NCI-H526 (cell line): ENCODE data around the gene SYDE2.
"Not testable (repeated sequence)": the region's sequence is repeated elsewhere in the genome, so short reads cannot be mapped to it uniquely, and the experiment has no call there.

Source experiments
- DNase-seq, 2 experiments: peaks; one replicate each; lab custom pipeline; 2025; lab: John Stamatoyannopoulos, UW

The SYDE2 gene

DNA sequence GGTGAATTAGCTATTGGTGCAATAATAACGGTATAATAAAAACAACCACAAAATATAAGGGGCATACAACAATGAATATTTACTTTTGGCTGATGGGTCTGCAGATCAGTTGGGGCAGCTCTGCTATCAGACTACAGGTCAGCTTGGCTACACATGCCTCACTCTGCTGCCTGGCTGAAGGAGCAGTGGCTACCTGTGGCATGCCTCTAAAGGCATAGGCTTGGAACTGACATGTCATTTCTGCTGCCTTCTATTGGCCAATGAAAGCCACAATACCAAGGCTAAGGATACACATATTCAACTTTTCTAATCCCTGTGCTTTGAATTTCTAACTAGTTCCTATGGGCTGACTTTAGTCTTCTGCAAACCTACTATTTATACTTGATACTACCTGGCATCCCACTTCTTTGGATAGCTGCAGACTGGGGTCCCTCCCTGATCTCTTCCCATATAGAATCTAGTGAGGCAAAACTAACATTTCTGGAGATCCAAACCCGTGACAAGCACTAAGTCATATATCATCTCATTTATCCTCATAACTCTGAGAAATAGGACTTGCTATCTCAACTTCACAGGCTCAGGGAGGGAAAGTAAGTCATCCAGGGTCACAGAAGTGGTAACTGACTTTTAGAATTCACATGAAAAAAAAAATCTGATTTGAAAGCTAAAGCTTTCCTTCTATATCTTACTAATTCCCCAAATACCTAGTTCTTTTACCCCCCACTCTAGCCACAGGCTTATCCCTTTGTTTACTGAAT is 19.2 kb upstream of the SYDE2 start:
- no peak for DNase-seq

- DNase-seq, result no peak
These were observed 15.9 kb upstream of the SYDE2 start for GRCh38 chr1:85216697-85217096.

DNA sequence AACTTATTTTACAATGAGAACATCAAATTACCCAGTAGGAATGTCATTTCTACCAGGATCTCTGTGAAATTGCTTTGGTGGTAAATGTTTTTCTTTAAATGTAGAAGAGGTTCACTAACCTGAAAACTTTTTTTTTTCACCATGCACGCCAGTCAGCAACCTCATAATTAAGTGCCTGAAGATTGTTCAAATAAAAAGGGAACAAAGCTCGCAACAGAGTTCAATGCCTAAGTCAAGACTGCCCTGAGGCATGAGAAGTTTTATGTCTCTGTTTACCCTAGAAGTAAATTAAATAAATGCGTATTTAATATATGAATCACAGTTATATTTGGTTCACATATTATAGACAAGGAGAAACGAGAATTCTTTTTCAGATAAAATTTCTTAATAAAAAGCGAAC is 13.8 kb upstream of the SYDE2 start:
- no peak for DNase-seq

DNA sequence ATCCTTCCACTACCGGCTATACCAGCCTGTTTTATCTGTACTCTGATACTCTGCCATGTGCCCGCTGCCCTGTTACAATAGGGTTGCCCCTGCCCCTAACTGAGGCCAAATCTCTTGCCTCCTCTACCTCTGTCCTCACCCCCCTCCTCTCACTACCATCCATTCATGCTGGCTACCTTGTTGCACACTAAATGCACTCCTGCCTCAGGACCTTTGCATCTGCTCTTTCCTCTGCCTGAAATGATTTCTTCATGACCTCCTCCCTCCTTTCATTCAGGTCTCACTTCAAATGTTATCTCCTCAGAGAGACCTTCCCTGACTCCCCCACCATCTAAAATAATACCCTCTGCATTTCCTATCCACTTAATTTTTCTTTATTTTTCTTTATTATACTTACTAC is 7.7 kb upstream of the SYDE2 start:
- no peak for DNase-seq

- DNase-seq, result no peak
These were observed 2.9 kb upstream of the SYDE2 start for GRCh38 chr1:85203573-85204171.

- DNase-seq, result no peak
These were observed 2.0 kb upstream of the SYDE2 start for GRCh38 chr1:85202864-85203255.

- no peak for DNase-seq
These were observed 1.5 kb upstream of the SYDE2 start for GRCh38 chr1:85202092-85202863.

DNA sequence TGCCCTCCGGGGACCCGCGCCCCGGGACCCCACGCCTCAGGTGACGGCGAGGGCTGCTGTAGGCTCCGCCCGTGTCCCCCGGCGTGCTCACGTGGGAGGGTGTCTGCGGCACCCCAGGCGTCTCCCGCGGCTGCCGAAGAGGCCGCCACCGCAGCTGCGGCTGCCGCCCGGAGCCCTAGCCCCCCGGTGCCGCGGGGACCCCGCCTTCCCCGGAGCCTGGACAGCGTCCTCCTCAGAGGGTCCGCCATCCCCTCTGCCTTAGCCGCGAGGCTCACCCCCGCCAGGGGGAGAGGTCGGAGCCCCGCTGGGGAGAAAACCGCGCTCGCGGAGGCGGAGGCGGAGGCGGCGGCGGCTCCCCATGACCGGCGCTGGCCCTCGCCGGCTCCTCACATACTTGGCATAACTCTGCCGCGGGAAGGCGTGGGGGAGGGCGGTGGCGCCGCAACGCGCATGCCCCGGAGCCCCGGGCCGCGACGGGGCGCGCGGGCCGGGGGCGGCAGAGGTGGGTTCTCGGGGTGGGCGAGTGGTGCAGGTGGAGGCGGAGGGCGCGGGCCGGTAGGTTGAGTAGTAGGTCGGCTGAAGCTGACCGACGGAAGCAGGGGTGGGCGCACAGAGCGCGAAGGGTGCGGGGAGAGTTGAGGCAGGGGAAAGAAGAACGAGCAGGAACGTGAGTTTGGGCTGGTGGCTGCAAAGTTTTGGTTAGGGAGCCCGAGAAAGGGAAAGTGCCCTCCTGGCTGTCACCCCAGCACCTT is 700 bp upstream of the SYDE2 start:
- peak in 1 of 2 experiments; percentile 71 for DNase-seq

DNA sequence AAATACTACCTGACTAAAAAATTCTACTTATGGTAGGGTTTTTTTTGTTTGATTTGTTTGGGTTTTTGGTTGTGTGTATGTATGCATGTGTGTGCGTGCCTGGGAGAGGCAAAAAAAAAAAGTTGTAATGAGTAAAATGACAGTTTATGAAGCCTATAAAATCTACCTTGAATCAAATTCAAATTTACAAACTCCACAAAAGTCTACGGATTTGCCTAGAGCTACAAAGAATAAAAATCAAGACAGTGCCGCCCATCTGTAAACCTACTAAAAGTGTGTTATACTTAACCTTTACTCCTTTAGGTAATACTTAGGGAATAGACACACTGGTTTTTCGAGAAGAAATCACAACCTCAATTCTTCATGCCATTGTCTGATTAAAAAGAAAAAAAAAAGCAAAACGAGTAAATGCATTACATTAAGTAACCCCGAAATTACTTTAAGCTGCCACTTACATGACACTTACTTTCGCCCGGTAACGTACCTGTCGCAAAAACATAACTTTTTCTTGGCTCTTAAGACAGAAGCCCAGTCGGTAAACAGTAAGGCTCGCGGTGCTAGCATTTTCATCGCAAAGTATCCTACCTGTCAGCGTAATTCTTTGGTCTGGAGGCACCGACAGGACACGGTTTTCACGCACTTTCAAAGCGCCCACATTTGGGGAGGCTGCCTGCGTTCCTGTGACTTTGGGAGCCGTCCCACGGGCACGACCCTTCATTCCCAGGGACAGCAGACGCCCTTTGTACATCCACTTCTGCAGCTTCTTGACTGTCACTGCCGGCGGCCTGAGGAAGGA is 951 bp downstream of the SYDE2 start:
- DNase-seq, result no peak

GRCh38 chr1:85198864-85199263 is 2.0 kb downstream of the SYDE2 start:
- no peak for DNase-seq

DNA sequence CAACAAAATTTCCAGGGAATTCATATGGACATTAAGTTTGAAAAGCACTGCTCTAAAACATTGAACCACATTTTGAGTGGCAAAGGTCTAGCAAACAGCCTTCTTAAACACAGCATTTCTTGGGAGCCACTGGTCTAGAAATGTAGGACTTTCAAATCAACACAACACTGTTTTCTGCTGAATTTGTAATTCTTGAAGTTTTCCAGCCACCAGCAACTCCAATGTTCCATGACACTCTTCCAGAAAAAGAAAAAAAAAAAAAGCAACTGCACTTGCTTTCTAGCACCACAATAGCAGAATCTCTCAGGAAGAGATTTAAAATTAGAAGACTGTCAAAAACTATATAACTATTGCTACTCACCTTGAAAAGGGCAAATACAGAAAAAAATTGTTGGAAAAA is 4.5 kb downstream of the SYDE2 start:
- DNase-seq, result no peak

- no peak for DNase-seq
These were observed 5.1 kb downstream of the SYDE2 start for GRCh38 chr1:85195703-85196102.

- not testable (repeated sequence) for DNase-seq
These were observed 8.7 kb downstream of the SYDE2 start for GRCh38 chr1:85192129-85192528.

- no peak for DNase-seq
These were observed 11.7 kb downstream of the SYDE2 start for GRCh38 chr1:85189120-85189519.

DNA sequence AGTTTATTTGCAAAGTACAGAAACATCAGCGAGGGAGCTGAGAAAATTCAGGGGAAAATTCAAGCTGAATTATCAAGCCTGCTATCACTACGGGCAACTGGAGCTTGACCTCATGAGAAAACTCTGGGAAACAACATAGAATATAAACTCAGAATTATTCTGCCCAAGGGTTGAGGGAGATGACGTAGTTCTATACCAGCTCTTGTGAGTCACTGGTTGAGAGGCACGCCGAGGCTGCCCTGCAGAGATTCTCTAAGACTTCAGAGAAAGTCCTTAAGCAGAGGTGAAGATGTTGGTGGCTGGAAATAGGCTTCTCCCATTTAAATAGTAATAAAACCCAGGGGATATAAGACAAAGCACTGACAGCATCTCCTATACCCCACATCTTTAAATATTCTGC is 12.3 kb downstream of the SYDE2 start:
- no peak for DNase-seq

GRCh38 chr1:85187021-85187420 is 13.8 kb downstream of the SYDE2 start:
- DNase-seq, result not testable (repeated sequence)

DNA sequence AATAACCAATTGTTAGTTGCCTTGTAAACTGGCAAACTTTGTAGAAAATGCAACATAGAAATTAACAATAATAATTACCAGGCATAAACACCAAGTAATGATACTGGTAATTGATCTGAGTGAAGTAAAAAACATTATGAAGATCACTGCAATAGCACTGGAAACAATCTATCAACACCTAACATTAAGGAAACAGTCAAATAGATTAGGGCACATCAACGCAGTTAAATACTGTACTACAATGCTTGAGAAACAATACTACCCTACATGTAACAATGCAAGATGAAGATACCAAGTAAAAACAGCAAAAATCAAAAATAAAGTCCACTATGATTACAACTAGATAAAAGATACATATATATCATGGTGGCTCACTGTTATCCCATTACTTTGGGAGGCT is 16.6 kb downstream of the SYDE2 start:
- DNase-seq, result no peak

GRCh38 chr1:85182700-85183099 is 18.1 kb downstream of the SYDE2 start:
- DNase-seq, result no peak

- DNase-seq, result no peak
These were observed 19.9 kb downstream of the SYDE2 start for GRCh38 chr1:85180869-85181268.

- DNase-seq, result no peak
These were observed 21.3 kb downstream of the SYDE2 start for GRCh38 chr1:85179522-85179921.

DNA sequence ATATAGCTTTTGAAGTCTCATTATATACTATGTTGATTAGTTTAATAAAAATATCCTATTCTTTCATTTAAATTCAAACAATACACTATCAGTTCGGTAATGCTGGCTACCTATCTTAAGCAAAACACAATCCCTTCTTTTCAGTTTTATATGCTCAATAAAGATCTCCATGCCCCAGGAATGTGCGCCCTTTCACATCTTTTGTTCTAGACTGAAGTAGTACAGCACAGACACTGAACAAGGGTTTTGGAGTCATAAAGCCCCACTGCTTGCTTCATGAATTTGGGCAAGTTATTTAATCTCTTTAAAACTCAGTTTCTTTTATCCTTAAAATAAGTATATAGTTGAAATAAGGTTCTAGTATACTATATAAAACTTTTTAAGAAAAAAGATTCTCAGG is 22.4 kb downstream of the SYDE2 start:
- DNase-seq, result no peak

GRCh38 chr1:85174503-85174902 is 26.3 kb downstream of the SYDE2 start:
- no peak for DNase-seq
